ENCODE data around the gene C2CD3.

C2CD3 gene

GRCh38 chr11:74009675-74010305 is 161.0 kb downstream of the C2CD3 start:
- TF ChIP-seq, protein P1, sequence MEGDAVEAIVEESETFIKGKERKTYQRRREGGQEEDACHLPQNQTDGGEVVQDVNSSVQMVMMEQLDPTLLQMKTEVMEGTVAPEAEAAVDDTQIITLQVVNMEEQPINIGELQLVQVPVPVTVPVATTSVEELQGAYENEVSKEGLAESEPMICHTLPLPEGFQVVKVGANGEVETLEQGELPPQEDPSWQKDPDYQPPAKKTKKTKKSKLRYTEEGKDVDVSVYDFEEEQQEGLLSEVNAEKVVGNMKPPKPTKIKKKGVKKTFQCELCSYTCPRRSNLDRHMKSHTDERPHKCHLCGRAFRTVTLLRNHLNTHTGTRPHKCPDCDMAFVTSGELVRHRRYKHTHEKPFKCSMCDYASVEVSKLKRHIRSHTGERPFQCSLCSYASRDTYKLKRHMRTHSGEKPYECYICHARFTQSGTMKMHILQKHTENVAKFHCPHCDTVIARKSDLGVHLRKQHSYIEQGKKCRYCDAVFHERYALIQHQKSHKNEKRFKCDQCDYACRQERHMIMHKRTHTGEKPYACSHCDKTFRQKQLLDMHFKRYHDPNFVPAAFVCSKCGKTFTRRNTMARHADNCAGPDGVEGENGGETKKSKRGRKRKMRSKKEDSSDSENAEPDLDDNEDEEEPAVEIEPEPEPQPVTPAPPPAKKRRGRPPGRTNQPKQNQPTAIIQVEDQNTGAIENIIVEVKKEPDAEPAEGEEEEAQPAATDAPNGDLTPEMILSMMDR (conservative IDR thresholded peaks at IDR 0.05; ENCODE audit: low read depth, low read length) = no peak
- no peak for DNase-seq (ENCODE audit: low read depth)
- no peak overlapping the region for H3K4me3 ChIP-seq (ENCODE audit: low read depth, low read length)

- no peak for DNase-seq (ENCODE audit: low read depth)
- no peak overlapping the region for H3K4me3 ChIP-seq (ENCODE audit: low read depth, low read length)
- TF ChIP-seq, protein P1 (conservative IDR thresholded peaks at IDR 0.05; ENCODE audit: low read depth, low read length) = no peak
Observed at GRCh38 chr11:74009230-74009547, 161.6 kb downstream of the C2CD3 start.

DNA sequence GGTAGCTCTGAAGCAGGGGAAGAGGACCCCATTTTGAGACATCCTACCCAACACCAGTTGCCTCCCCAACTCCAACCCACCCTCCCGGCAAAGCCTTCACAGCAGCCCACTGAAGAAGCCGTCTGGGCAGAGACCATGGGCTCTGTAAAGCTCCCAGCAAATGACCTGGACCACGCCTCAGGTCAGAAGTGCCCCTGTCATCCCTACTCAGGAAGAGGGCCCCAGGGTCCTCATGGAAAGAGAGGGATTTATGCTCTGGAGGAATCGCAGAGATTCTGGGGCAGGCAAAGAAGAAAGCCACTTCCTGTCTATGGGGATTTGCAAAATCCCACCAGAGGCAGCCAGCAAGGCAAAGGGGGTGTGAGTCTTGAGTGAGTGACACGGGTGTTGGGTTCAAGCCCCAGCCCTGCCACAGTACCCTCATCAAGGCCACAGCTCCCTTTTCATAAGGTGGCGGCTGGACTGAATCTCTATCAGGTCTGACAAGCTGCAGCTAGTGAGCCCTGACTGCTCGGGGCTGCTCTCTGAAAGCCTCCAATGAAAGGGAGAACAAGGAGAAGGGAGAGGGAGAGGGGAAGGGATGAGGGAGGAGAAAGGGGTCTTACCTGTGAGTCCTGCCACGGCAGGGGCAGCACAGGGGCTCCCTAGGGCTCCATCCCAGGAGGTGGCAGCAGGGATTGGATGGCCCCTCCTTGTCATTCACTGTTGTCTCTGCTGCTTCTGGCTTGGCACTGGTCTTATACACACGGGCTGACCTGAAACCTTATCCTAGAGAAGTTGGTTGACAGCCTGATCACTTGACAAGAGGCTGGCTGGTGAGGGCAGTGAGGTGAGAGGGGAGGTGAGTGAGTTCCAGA is 162.2 kb downstream of the C2CD3 start, which contains the start of gene UCP3:
Gene UCP3 (minus strand): TSS at position 713 of the 857 bp plus-strand sequence. CDS start 2,043 bp downstream, outside the sequence.
- TF ChIP-seq, protein P1 (conservative IDR thresholded peaks at IDR 0.05; ENCODE audit: low read depth, low read length) = no peak
- no peak within 1 kb of the TSS for H3K4me3 ChIP-seq (ENCODE audit: low read depth, low read length)
- DNase-seq (ENCODE audit: low read depth) = no peak

DNA sequence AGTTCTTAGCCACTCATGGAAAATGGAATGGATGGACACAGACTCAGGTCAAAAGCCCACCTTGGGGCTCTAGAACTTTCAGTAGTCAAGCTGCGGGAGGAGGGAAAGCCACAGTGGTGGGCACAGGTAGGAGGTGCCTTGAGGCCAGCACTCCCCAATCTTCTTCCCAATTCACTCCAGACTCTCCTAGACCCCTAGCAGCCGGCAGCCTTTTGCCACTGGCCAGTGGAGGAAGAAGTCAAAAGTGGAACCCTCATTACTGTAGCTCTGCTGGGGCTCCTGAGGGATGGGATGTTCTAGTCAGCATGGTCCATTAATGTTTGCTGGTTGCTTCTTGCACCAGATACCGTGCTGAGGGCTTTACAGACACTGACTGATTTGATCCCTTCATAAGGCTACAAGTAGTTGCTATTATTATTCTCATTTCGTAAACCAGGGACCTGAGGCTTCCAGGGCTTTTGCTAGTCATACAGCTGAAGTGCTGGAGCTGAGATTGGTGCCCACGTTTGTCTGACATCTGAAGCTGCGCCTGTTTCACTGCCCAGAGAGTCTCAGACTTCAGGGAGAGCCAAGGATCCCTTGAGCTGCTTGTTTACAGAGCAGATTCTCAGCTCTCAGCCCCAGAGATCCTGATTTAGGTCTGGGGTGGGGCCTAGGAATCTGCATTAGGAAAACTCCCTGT is 163.0 kb downstream of the C2CD3 start:
- TF ChIP-seq, protein P1 (conservative IDR thresholded peaks at IDR 0.05; ENCODE audit: low read depth, low read length) = no peak
- DNase-seq (ENCODE audit: low read depth) = no peak
- no peak overlapping the region for H3K4me3 ChIP-seq (ENCODE audit: low read depth, low read length)

DNA sequence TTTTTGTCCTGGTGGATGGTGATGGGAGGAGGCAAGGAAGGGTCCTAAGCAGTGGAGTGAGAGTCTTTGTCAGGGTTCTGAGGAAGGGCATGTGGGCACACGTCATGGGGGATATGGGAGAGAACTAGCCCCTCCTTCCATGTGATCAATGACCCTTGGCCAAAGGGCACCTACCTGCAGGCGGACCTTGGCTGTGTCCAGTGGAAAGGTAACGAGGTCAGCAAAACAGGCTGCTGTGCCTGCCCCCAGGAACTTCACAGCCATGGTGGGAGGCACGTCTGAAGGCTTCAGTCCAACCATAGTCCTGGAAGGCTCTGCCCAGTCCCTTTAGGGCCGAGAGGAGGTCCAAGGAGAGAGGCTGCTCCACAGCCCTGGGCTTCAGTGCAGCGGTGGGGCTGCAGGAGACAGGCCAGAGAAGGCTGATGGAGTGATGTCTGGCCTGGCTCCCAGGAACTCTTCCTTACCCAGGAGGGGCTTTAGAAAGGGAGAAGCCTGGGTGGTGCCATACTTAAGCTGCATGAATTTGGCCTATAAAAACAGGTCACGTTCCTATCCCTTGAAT is 164.0 kb downstream of the C2CD3 start:
- TF ChIP-seq, protein P1 (conservative IDR thresholded peaks at IDR 0.05; ENCODE audit: low read depth, low read length) = no peak
- no peak for DNase-seq (ENCODE audit: low read depth)

DNA sequence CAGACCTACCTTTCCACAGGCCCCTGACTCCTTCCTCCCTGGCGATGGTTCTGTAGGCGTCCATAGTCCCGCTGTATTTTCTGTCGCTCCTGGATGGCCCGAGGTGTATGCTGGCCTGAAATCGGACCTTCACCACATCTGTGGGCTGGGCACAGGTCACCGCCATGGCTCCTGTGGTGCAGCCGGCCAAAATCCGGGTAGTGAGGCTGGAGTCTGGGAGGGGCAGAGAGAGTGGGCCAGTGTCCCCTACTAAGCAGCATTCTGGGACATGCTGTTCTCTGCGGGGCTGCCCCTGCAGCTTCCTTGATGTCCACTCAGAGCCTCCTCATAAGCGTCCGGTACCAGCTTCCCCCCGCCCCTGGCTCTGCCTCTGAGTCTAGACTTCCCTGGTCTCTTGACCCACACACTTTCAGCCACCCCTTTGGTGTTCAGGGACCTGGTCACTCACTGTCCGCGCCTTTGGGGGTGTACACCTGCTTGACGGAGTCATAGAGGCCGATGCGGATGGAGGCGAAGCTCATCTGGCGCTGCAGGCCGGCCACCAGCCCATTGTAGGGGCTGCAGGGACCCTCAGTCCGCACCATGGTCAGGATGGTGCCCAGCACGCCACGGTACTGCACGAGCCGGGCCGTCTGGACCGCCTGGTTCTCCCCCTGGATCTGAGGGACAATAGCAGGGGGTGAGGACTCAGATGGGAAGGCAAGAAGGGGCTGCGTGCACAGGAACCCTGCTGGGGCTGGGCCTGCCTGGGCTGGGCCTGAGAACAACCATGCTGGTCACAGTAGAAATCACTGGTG is 164.9 kb downstream of the C2CD3 start:
- no peak for DNase-seq (ENCODE audit: low read depth)
- no peak overlapping the region for H3K4me3 ChIP-seq (ENCODE audit: low read depth, low read length)
- TF ChIP-seq, protein P1 (conservative IDR thresholded peaks at IDR 0.05; ENCODE audit: low read depth, low read length) = no peak

More for the DNA sequence above, 164.0 kb downstream of the C2CD3 start:
- H3K4me3 ChIP-seq (ENCODE audit: low read depth, low read length) = no peak overlapping the region

All from choroid plexus epithelial cell (primary cell).